Measurements from ENCODE around the gene AMER3. TPM values are rescaled to one million over a fixed set of nuclear protein-coding genes. Genes with fewer than 3 reads are reported as not detected.

Gene AMER3
- total and polyA plus RNA-seq, 10 of the 15 experiments (the other 5 are each of a cell fraction or from before 2014, with no cell fraction given): not detected

GRCh38 chr2:130766037-130766436, 10.7 kb downstream of the AMER3 start:
- SMC1A ChIA-PET (ENCODE audit: uncharacterized antibody, unreplicated experiment): no interaction called here
- ATAC-seq: no peak
- no peak for TF ChIP-seq EZH2 (IDR thresholded peaks at IDR 0.05; ENCODE audit: borderline replicate concordance, control insufficient read depth, low read depth, low read length)
- TF ChIP-seq SKIL (IDR thresholded peaks at IDR 0.05; ENCODE audit: low read depth, poor library complexity, severe bottlenecking): no peak
- TF ChIP-seq SRF (IDR thresholded peaks at IDR 0.05; ENCODE audit: low read depth in 2 of 2, low read length in 2 of 2): no peak
- no peak for TF ChIP-seq NRF1 (conservative IDR thresholded peaks at IDR 0.05; ENCODE audit: low read depth, low read length)
- TF ChIP-seq ZNF687 (IDR thresholded peaks at IDR 0.05): no peak
- no peak for TF ChIP-seq CHD2 (IDR thresholded peaks at IDR 0.05; ENCODE audit: borderline replicate concordance, low read depth, low read length)
- no peak for TF ChIP-seq FOXK2 (IDR thresholded peaks at IDR 0.05)
- no peak for TF ChIP-seq NFXL1 (IDR thresholded peaks at IDR 0.05; ENCODE audit: borderline replicate concordance)
- TF ChIP-seq E4F1 (IDR thresholded peaks at IDR 0.05; ENCODE audit: borderline replicate concordance, partially characterized antibody): no peak
- TF ChIP-seq HCFC1 (IDR thresholded peaks at IDR 0.05; ENCODE audit: low read length): no peak
- TF ChIP-seq STAT1 (conservative IDR thresholded peaks at IDR 0.05): no peak
- TF ChIP-seq RELA (IDR thresholded peaks at IDR 0.05; ENCODE audit: borderline replicate concordance, partially characterized antibody): no peak

More at GRCh38 chr2:130766037-130766436, 10.7 kb downstream of the AMER3 start:
- Histone ChIP-seq H3K27ac (ENCODE audit: control insufficient read depth, insufficient read depth) (no peak overlapping the region), H3K36me3 (ENCODE audit: control insufficient read depth in 2 of 2, insufficient read depth in 2 of 2, low read length in 1 of 2) (no peaks in the 10 kb centered on the region), H4K20me1 (ENCODE audit: control insufficient read depth, insufficient read depth) (no peaks in the 10 kb centered on the region), H3K4me1 (ENCODE audit: control insufficient read depth, insufficient read depth, low read length) (no peaks in the 10 kb centered on the region), H3K4me3 (no peak overlapping the region), H3K4me2 (ENCODE audit: control insufficient read depth, insufficient read depth) (no peak overlapping the region), H2AFZ (ENCODE audit: control insufficient read depth, low read depth, low read length) (no peak overlapping the region), H3K79me2 (ENCODE audit: control insufficient read depth, insufficient read depth, low read length) (no peaks in the 10 kb centered on the region), H3K9me3 (replicated peaks; ENCODE audit: control insufficient read depth, insufficient read depth, low read length) (no peaks in the 10 kb centered on the region), H3K9ac (ENCODE audit: control insufficient read depth, insufficient read depth, low read length) (no peak overlapping the region), H3K27me3 (replicated peaks in 1 of 2; ENCODE audit: control insufficient read depth in 2 of 2, insufficient read depth in 2 of 2, low read length in 1 of 2) (peaks cover 0 to 1% of the 10 kb centered on the region in 2 experiments; a peak in 2 of 4 replicates)
- POLR2A ChIA-PET: no interaction called here
- intact Hi-C loops (cut with micrococcal nuclease; ENCODE audit: unreplicated experiment): no loop called here
- WGBS (ENCODE audit: insufficient coverage, insufficient replicate concordance, low lambda C conversion rate, missing lambda C conversion rate): 46% methylated on average over 7 of the region's 7 CpGs
- FAIRE-seq (no peak), DNase-seq (ENCODE audit: low read depth, low spot score) (no peak)
- no TSS peak for BruUV-seq (replicated peaks)
- RAD21 ChIA-PET (ENCODE audit: unreplicated experiment): no interaction called here
- in situ Hi-C loops (cut with MboI): no loop called here
- CTCF ChIA-PET: no interaction called here
